Activated CD4-positive, alpha-beta memory T cell treated with anti-CD3 and anti-CD28 coated beads for 36 hours (primary cell): Measurements from ENCODE around the gene PRAME. TPM values are rescaled to one million over a fixed set of nuclear protein-coding genes. Genes with fewer than 3 reads are reported as not detected.
"Not testable (repeated sequence)": the region's sequence is repeated elsewhere in the genome, so short reads cannot be mapped to it uniquely, and the experiment has no call there.

Experiments used
- CTCF ChIA-PET: fragments of 350-600 bp; sonication (Branson Sonifier 250); formaldehyde crosslinking; loops from one replicate; lab custom pipeline; 2021; ENCODE audit warnings: antibody characterized with exemption, inconsistent platforms; lab: Charles Lee
- POLR2A ChIA-PET: fragments of 350-600 bp; sonication (Branson Sonifier 250); formaldehyde crosslinking; loops from one replicate; lab custom pipeline; 2021; ENCODE audit warnings: antibody characterized with exemption; lab: Charles Lee
- DNase-seq: peaks from one replicate; pipeline ENCODE4 v3.0.0-alpha.2; 2020
- H3K27ac Mint-ChIP-seq: one replicate; pipeline ENCODE4 v1.8.0; 2021; ENCODE audit warnings: mixed read lengths
- H3K27me3 Mint-ChIP-seq: one replicate; pipeline ENCODE4 v1.8.0; 2021; ENCODE audit warnings: mixed read lengths
- H3K36me3 Mint-ChIP-seq: one replicate; pipeline ENCODE4 v1.8.0; 2021; ENCODE audit warnings: mixed read lengths
- H3K4me1 Mint-ChIP-seq: one replicate; pipeline ENCODE4 v1.8.0; 2021; ENCODE audit warnings: low read depth, mixed read lengths
- H3K4me3 Mint-ChIP-seq: one replicate; pipeline ENCODE4 v1.8.0; 2021; ENCODE audit warnings: mild to moderate bottlenecking, mixed read lengths
- H3K9me3 Mint-ChIP-seq: one replicate; pipeline ENCODE4 v1.8.0; 2021; ENCODE audit warnings: mixed read lengths
- intact Hi-C: fragments of 100-400 bp; cut with micrococcal nuclease; formaldehyde crosslinking; loops from one replicate; pipeline ENCODE4 v1.15.1; 2023
- total RNA-seq, 2 experiments: library from RNA; stranded (reverse); gene quantifications; one replicate each; pipeline ENCODE4 v1.2.3, GENCODE V29; 2021

PRAME gene
- total RNA-seq, result not detected

GRCh38 chr22:22558972-22559603 lies at the start of gene PRAME:
Gene PRAME, minus strand, starts transcription at chr22:22559265. Its CDS starts 2,433 bp downstream, at chr22:22556832.
- no peaks in the 10 kb centered on the region for H3K9me3 Mint-ChIP-seq
- ChIA-PET CTCF (interaction anchor here (0.6 to 2.2 kb wide), 15 partner anchors 9 to 423 kb away, joined by 3 to 12 read pairs (median 4); partner anchors contain the start of gene ZNF280B), POLR2A (no interaction called here)
- intact Hi-C loops, result no loop called here
- peaks cover 4% of the 10 kb centered on the region for H3K4me1 Mint-ChIP-seq
- H3K4me3 Mint-ChIP-seq, result no peak within 1 kb of the TSS
- peak; percentile 88 for DNase-seq
- H3K27me3 Mint-ChIP-seq, result peaks cover 9% of the 10 kb centered on the region
- H3K36me3 Mint-ChIP-seq, result no peaks in the 10 kb centered on the region
- no peak within 1 kb of the TSS for H3K27ac Mint-ChIP-seq

GRCh38 chr22:22608022-22608421 lies 49.0 kb upstream of the PRAME start:
- H3K4me1 Mint-ChIP-seq, H3K27ac Mint-ChIP-seq, POLR2A ChIA-PET, H3K9me3 Mint-ChIP-seq, CTCF ChIA-PET, H3K27me3 Mint-ChIP-seq, H3K4me3 Mint-ChIP-seq, intact Hi-C loops, H3K36me3 Mint-ChIP-seq, DNase-seq: not testable (repeated sequence)

- H3K27ac Mint-ChIP-seq, result no peak overlapping the region
- CTCF ChIA-PET, result interaction anchor here (1.0 to 1.2 kb wide), 2 partner anchors 10 to 18 kb away, joined by 3 to 4 read pairs; no protein-coding TSS in a partner anchor
Measured at GRCh38 chr22:22605074-22605404, 46.0 kb upstream of the PRAME start.

GRCh38 chr22:22604326-22605073 lies 45.4 kb upstream of the PRAME start:
- no peaks in the 10 kb centered on the region for H3K36me3 Mint-ChIP-seq
- H3K9me3 Mint-ChIP-seq, result no peaks in the 10 kb centered on the region
- H3K27me3 Mint-ChIP-seq, result no peaks in the 10 kb centered on the region
- intact Hi-C loops, result no loop called here
- ChIA-PET POLR2A (no interaction called here), CTCF (interaction anchor here (1.0 to 1.2 kb wide), 2 partner anchors 10 to 17 kb away, joined by 3 to 4 read pairs; no protein-coding TSS in a partner anchor)
- no peaks in the 10 kb centered on the region for H3K4me1 Mint-ChIP-seq
- H3K4me3 Mint-ChIP-seq, result no peak overlapping the region
- H3K27ac Mint-ChIP-seq, result no peak overlapping the region
- no peak for DNase-seq

More at GRCh38 chr22:22605074-22605404, 46.0 kb upstream of the PRAME start:
- Mint-ChIP-seq H3K27me3 (no peaks in the 10 kb centered on the region), H3K4me1 (no peaks in the 10 kb centered on the region), H3K36me3 (no peaks in the 10 kb centered on the region), H3K9me3 (no peaks in the 10 kb centered on the region), H3K4me3 (no peak overlapping the region)
- DNase-seq, result no peak
- POLR2A ChIA-PET, result no interaction called here
- intact Hi-C loops, result no loop called here

GRCh38 chr22:22603470-22603947 lies 44.4 kb upstream of the PRAME start:
- POLR2A ChIA-PET, result no interaction called here
- CTCF ChIA-PET, result no interaction called here

GRCh38 chr22:22600531-22601261 lies 41.6 kb upstream of the PRAME start:
- intact Hi-C loops, result no loop called here
- Mint-ChIP-seq H3K36me3 (no peaks in the 10 kb centered on the region), H3K4me1 (no peaks in the 10 kb centered on the region), H3K27ac (no peak overlapping the region), H3K27me3 (no peaks in the 10 kb centered on the region), H3K4me3 (no peak overlapping the region), H3K9me3 (no peaks in the 10 kb centered on the region)
- DNase-seq, result no peak
- POLR2A ChIA-PET, result no interaction called here
- CTCF ChIA-PET, result interaction anchor here (1.3 to 3.4 kb wide), 2 partner anchors 14 to 137 kb away, joined by 4 to 20 read pairs; no protein-coding TSS in a partner anchor

More at GRCh38 chr22:22603470-22603947, 44.4 kb upstream of the PRAME start:
- no peak for DNase-seq
- no peaks in the 10 kb centered on the region for H3K9me3 Mint-ChIP-seq
- no peaks in the 10 kb centered on the region for H3K4me1 Mint-ChIP-seq
- H3K4me3 Mint-ChIP-seq, result no peak overlapping the region
- H3K27ac Mint-ChIP-seq, result no peak overlapping the region
- intact Hi-C loops, result no loop called here
- H3K36me3 Mint-ChIP-seq, result no peaks in the 10 kb centered on the region
- no peaks in the 10 kb centered on the region for H3K27me3 Mint-ChIP-seq

GRCh38 chr22:22599248-22599647 lies 40.2 kb upstream of the PRAME start:
- no peaks in the 10 kb centered on the region for H3K4me1 Mint-ChIP-seq
- no peaks in the 10 kb centered on the region for H3K27me3 Mint-ChIP-seq
- intact Hi-C loops, result loop anchor here (10.0 kb wide), 1 partner anchor 86 kb away; no protein-coding TSS in a partner anchor
- no peaks in the 10 kb centered on the region for H3K9me3 Mint-ChIP-seq
- no peaks in the 10 kb centered on the region for H3K36me3 Mint-ChIP-seq
- ChIA-PET CTCF (interaction anchor here (3.4 kb wide), 1 partner anchor 12 kb away, joined by 20 read pairs; no protein-coding TSS in a partner anchor), POLR2A (no interaction called here)
- no peak overlapping the region for H3K4me3 Mint-ChIP-seq
- no peak overlapping the region for H3K27ac Mint-ChIP-seq
- no peak for DNase-seq

GRCh38 chr22:22598144-22598543 lies 39.1 kb upstream of the PRAME start:
- ChIA-PET POLR2A (no interaction called here), CTCF (interaction anchor here (1.2 to 3.4 kb wide), 2 partner anchors 11 to 104 kb away, joined by 3 to 20 read pairs; no protein-coding TSS in a partner anchor)
- Mint-ChIP-seq H3K4me3 (no peak overlapping the region), H3K27ac (no peak overlapping the region), H3K36me3 (no peaks in the 10 kb centered on the region), H3K9me3 (no peaks in the 10 kb centered on the region), H3K4me1 (peaks cover 5% of the 10 kb centered on the region), H3K27me3 (peaks cover 4% of the 10 kb centered on the region)
- intact Hi-C loops, result loop anchor here (10.0 kb wide), 1 partner anchor 87 kb away; no protein-coding TSS in a partner anchor
- DNase-seq, result no peak

- ChIA-PET POLR2A (no interaction called here), CTCF (interaction anchor here (1.3 kb wide), 1 partner anchor 10 kb away, joined by 3 read pairs; no protein-coding TSS in a partner anchor)
- H3K9me3 Mint-ChIP-seq, result no peaks in the 10 kb centered on the region
- peaks cover 5% of the 10 kb centered on the region for H3K4me1 Mint-ChIP-seq
- no peak overlapping the region for H3K27ac Mint-ChIP-seq
- H3K27me3 Mint-ChIP-seq, result peaks cover 4% of the 10 kb centered on the region
- intact Hi-C loops, result loop anchor here (10.0 kb wide), 1 partner anchor 90 kb away; no protein-coding TSS in a partner anchor
- H3K4me3 Mint-ChIP-seq, result no peak overlapping the region
- no peak for DNase-seq
- H3K36me3 Mint-ChIP-seq, result no peaks in the 10 kb centered on the region
Measured at GRCh38 chr22:22595001-22595835, 36.2 kb upstream of the PRAME start.

- H3K4me1 Mint-ChIP-seq, result peaks cover 5% of the 10 kb centered on the region
- no peaks in the 10 kb centered on the region for H3K9me3 Mint-ChIP-seq
- peak; percentile 70 for DNase-seq
- H3K27me3 Mint-ChIP-seq, result peaks cover 4% of the 10 kb centered on the region
- no peak overlapping the region for H3K27ac Mint-ChIP-seq
- intact Hi-C loops, result loop anchor here (10.0 kb wide), 1 partner anchor 91 kb away; no protein-coding TSS in a partner anchor
- no peak overlapping the region for H3K4me3 Mint-ChIP-seq
- ChIA-PET CTCF (interaction anchor here (0.6 to 1.3 kb wide), 2 partner anchors 11 to 73 kb away, joined by 3 read pairs; no protein-coding TSS in a partner anchor), POLR2A (no interaction called here)
- no peaks in the 10 kb centered on the region for H3K36me3 Mint-ChIP-seq
Measured at GRCh38 chr22:22593964-22594656, 35.0 kb upstream of the PRAME start.
